ENCODE data around the gene ITGB3. TPM values are rescaled to one million over a fixed set of nuclear protein-coding genes. Genes with fewer than 3 reads are reported as not detected.

ITGB3 gene
- total RNA-seq, 1 donor from 2014 or later = not detected

- Mint-ChIP-seq H3K27me3 (ENCODE audit: low read depth) (peaks cover 7% of the 10 kb centered on the region), H3K9me3 (no peaks in the 10 kb centered on the region), H3K36me3 (ENCODE audit: low read depth) (no peaks in the 10 kb centered on the region), H3K4me1 (ENCODE audit: low read depth) (peaks cover 6% of the 10 kb centered on the region), H3K4me3 (ENCODE audit: low read depth) (no peak overlapping the region), H3K27ac (no peak overlapping the region)
- DNase-seq (ENCODE audit: low spot score) = no peak
- intact Hi-C loops (cut with micrococcal nuclease) = no loop called here
Measured at GRCh38 chr17:47276444-47276843, 22.8 kb downstream of the ITGB3 start.

GRCh38 chr17:47276868-47277267, 23.2 kb downstream of the ITGB3 start:
- intact Hi-C loops (cut with micrococcal nuclease) = no loop called here
- Mint-ChIP-seq H3K9me3 (no peaks in the 10 kb centered on the region), H3K4me3 (ENCODE audit: low read depth) (no peak overlapping the region), H3K4me1 (ENCODE audit: low read depth) (peaks cover 6% of the 10 kb centered on the region), H3K27me3 (ENCODE audit: low read depth) (peaks cover 7% of the 10 kb centered on the region), H3K36me3 (ENCODE audit: low read depth) (no peaks in the 10 kb centered on the region), H3K27ac (no peak overlapping the region)
- no peak for DNase-seq (ENCODE audit: low spot score)

- intact Hi-C loops (cut with micrococcal nuclease) = no loop called here
- no peak overlapping the region for H3K4me3 Mint-ChIP-seq (ENCODE audit: low read depth)
- H3K4me1 Mint-ChIP-seq (ENCODE audit: low read depth) = peaks cover 6% of the 10 kb centered on the region
- H3K27ac Mint-ChIP-seq = no peak overlapping the region
- no peak for DNase-seq (ENCODE audit: low spot score)
- no peaks in the 10 kb centered on the region for H3K9me3 Mint-ChIP-seq
- peaks cover 5% of the 10 kb centered on the region for H3K27me3 Mint-ChIP-seq (ENCODE audit: low read depth)
- H3K36me3 Mint-ChIP-seq (ENCODE audit: low read depth) = no peaks in the 10 kb centered on the region
Measured at GRCh38 chr17:47277921-47278320, 24.3 kb downstream of the ITGB3 start.

- H3K9me3 Mint-ChIP-seq = no peaks in the 10 kb centered on the region
- H3K4me3 Mint-ChIP-seq (ENCODE audit: low read depth) = no peak overlapping the region
- H3K27ac Mint-ChIP-seq = no peak overlapping the region
- intact Hi-C loops (cut with micrococcal nuclease) = no loop called here
- DNase-seq (ENCODE audit: low spot score) = no peak
- H3K4me1 Mint-ChIP-seq (ENCODE audit: low read depth) = peaks cover 6% of the 10 kb centered on the region
- peaks cover 5% of the 10 kb centered on the region for H3K27me3 Mint-ChIP-seq (ENCODE audit: low read depth)
- H3K36me3 Mint-ChIP-seq (ENCODE audit: low read depth) = no peaks in the 10 kb centered on the region
Measured at GRCh38 chr17:47278561-47278960, 24.9 kb downstream of the ITGB3 start.

GRCh38 chr17:47279062-47279801, 25.6 kb downstream of the ITGB3 start:
- DNase-seq (ENCODE audit: low spot score) = no peak
- intact Hi-C loops (cut with micrococcal nuclease) = no loop called here
- no peaks in the 10 kb centered on the region for H3K36me3 Mint-ChIP-seq (ENCODE audit: low read depth)
- peaks cover 9% of the 10 kb centered on the region for H3K27me3 Mint-ChIP-seq (ENCODE audit: low read depth)
- no peaks in the 10 kb centered on the region for H3K9me3 Mint-ChIP-seq
- H3K27ac Mint-ChIP-seq = no peak overlapping the region
- no peak overlapping the region for H3K4me3 Mint-ChIP-seq (ENCODE audit: low read depth)
- H3K4me1 Mint-ChIP-seq (ENCODE audit: low read depth) = peaks cover 6% of the 10 kb centered on the region

- H3K9me3 Mint-ChIP-seq = no peaks in the 10 kb centered on the region
- H3K27me3 Mint-ChIP-seq (ENCODE audit: low read depth) = peaks cover 12% of the 10 kb centered on the region
- DNase-seq (ENCODE audit: low spot score) = no peak
- H3K4me3 Mint-ChIP-seq (ENCODE audit: low read depth) = no peak overlapping the region
- peaks cover 6% of the 10 kb centered on the region for H3K4me1 Mint-ChIP-seq (ENCODE audit: low read depth)
- no peaks in the 10 kb centered on the region for H3K36me3 Mint-ChIP-seq (ENCODE audit: low read depth)
- H3K27ac Mint-ChIP-seq = no peak overlapping the region
- intact Hi-C loops (cut with micrococcal nuclease) = no loop called here
Measured at GRCh38 chr17:47280072-47280811, 26.6 kb downstream of the ITGB3 start.

- H3K27ac Mint-ChIP-seq = no peak overlapping the region
Measured at GRCh38 chr17:47281216-47281615, 27.6 kb downstream of the ITGB3 start.

GRCh38 chr17:47285003-47285402, 31.4 kb downstream of the ITGB3 start:
- Mint-ChIP-seq H3K9me3 (no peaks in the 10 kb centered on the region), H3K27ac (no peak overlapping the region), H3K4me1 (ENCODE audit: low read depth) (peaks cover 9% of the 10 kb centered on the region), H3K36me3 (ENCODE audit: low read depth) (no peaks in the 10 kb centered on the region), H3K27me3 (ENCODE audit: low read depth) (peaks cover 9% of the 10 kb centered on the region), H3K4me3 (ENCODE audit: low read depth) (no peak overlapping the region)
- no peak for DNase-seq (ENCODE audit: low spot score)
- intact Hi-C loops (cut with micrococcal nuclease) = no loop called here

More at GRCh38 chr17:47281216-47281615, 27.6 kb downstream of the ITGB3 start:
- H3K27me3 Mint-ChIP-seq (ENCODE audit: low read depth) = peaks cover 11% of the 10 kb centered on the region
- no peaks in the 10 kb centered on the region for H3K9me3 Mint-ChIP-seq
- intact Hi-C loops (cut with micrococcal nuclease) = no loop called here
- DNase-seq (ENCODE audit: low spot score) = no peak
- no peak overlapping the region for H3K4me3 Mint-ChIP-seq (ENCODE audit: low read depth)
- H3K36me3 Mint-ChIP-seq (ENCODE audit: low read depth) = no peaks in the 10 kb centered on the region
- peaks cover 7% of the 10 kb centered on the region for H3K4me1 Mint-ChIP-seq (ENCODE audit: low read depth)

- H3K27me3 Mint-ChIP-seq (ENCODE audit: low read depth) = peaks cover 9% of the 10 kb centered on the region
- no peaks in the 10 kb centered on the region for H3K9me3 Mint-ChIP-seq
- intact Hi-C loops (cut with micrococcal nuclease) = no loop called here
- no peaks in the 10 kb centered on the region for H3K36me3 Mint-ChIP-seq (ENCODE audit: low read depth)
- H3K27ac Mint-ChIP-seq = no peak overlapping the region
- peaks cover 9% of the 10 kb centered on the region for H3K4me1 Mint-ChIP-seq (ENCODE audit: low read depth)
- DNase-seq (ENCODE audit: low spot score) = no peak
- no peak overlapping the region for H3K4me3 Mint-ChIP-seq (ENCODE audit: low read depth)
Measured at GRCh38 chr17:47286198-47286914, 32.7 kb downstream of the ITGB3 start.

- intact Hi-C loops (cut with micrococcal nuclease) = no loop called here
- Mint-ChIP-seq H3K27me3 (ENCODE audit: low read depth) (peaks cover 14% of the 10 kb centered on the region), H3K27ac (no peak overlapping the region), H3K9me3 (no peaks in the 10 kb centered on the region), H3K36me3 (ENCODE audit: low read depth) (no peaks in the 10 kb centered on the region), H3K4me1 (ENCODE audit: low read depth) (peaks cover 9% of the 10 kb centered on the region), H3K4me3 (ENCODE audit: low read depth) (no peak overlapping the region)
- no peak for DNase-seq (ENCODE audit: low spot score)
Measured at GRCh38 chr17:47287068-47287467, 33.4 kb downstream of the ITGB3 start.

- Mint-ChIP-seq H3K4me1 (ENCODE audit: low read depth) (peaks cover 9% of the 10 kb centered on the region), H3K9me3 (no peaks in the 10 kb centered on the region), H3K36me3 (ENCODE audit: low read depth) (no peaks in the 10 kb centered on the region), H3K27me3 (ENCODE audit: low read depth) (peaks cover 14% of the 10 kb centered on the region), H3K4me3 (ENCODE audit: low read depth) (no peak overlapping the region), H3K27ac (no peak overlapping the region)
- intact Hi-C loops (cut with micrococcal nuclease) = no loop called here
- DNase-seq (ENCODE audit: low spot score) = no peak
Measured at GRCh38 chr17:47287639-47288038, 34.0 kb downstream of the ITGB3 start.

GRCh38 chr17:47288531-47289116, 35.0 kb downstream of the ITGB3 start:
- Mint-ChIP-seq H3K4me1 (ENCODE audit: low read depth) (peaks cover 9% of the 10 kb centered on the region), H3K4me3 (ENCODE audit: low read depth) (no peak overlapping the region), H3K27ac (no peak overlapping the region), H3K27me3 (ENCODE audit: low read depth) (peaks cover 12% of the 10 kb centered on the region), H3K9me3 (no peaks in the 10 kb centered on the region), H3K36me3 (ENCODE audit: low read depth) (no peaks in the 10 kb centered on the region)
- DNase-seq (ENCODE audit: low spot score) = no peak
- intact Hi-C loops (cut with micrococcal nuclease) = no loop called here
